ENCODE measurements around the gene NRDE2.

Gene NRDE2

DNA sequence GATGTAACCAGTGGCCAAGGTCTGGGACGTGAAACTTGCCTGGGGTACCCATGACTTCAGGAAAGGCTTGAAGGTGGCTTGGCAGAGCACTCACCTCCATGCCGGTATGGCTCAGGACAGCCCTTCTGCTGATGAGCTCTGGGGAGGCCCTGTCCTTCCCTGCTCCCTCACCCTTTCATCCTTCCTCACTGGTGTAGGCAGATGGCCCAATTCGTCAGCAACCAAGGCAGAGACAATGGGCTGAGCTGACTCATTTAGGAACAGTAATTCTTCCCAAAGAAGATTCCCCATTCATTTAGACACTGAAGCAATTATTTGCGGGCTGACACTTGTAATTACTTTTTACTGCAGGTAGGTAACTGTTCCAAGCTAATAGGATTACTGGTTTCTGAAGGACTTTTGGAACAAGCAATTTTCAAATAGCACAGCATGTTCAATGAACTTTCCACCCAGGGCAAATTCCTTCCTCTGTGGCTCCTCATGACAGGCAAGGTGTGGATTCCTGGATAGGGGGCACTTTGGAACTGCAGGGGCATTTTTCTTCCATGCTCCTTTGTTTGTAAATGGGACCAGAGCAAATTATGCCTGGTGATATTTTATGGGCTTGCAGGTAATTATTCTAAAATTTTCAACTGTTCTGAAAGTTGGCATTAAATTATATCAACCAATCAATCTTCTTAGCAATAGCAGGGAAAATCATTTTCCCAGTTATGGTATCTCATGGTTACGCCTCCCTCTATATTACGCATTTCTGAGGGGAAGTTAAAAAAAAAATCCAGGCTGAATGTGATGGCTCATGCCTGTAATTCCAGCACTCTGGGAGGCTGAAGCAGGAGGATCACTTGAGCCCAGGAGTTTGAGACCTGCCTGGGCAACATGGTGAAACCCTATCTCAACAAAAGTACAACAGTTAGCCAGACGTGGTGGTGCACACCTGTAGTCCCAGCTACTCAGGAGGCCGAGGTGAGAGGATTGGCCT, 24.1 kb upstream of the NRDE2 start:
- H3K27me3 ChIP-seq (ENCODE audit: insufficient read depth, low read depth) = no peaks in the 10 kb centered on the region
- H3K4me2 ChIP-seq = no peak overlapping the region
- no peak overlapping the region for H2AFZ ChIP-seq (ENCODE audit: low read depth)
- no peaks in the 10 kb centered on the region for H4K20me1 ChIP-seq (ENCODE audit: insufficient read depth)
- no peaks in the 10 kb centered on the region for H3K36me3 ChIP-seq (ENCODE audit: insufficient read depth)
- no peak overlapping the region for H3K4me3 ChIP-seq (IDR thresholded peaks at IDR 0.05; ENCODE audit: insufficient read depth, low read depth, low read length)
- no peaks in the 10 kb centered on the region for H3K79me2 ChIP-seq (ENCODE audit: insufficient read depth, low read depth)
- TF ChIP-seq, protein P1, sequence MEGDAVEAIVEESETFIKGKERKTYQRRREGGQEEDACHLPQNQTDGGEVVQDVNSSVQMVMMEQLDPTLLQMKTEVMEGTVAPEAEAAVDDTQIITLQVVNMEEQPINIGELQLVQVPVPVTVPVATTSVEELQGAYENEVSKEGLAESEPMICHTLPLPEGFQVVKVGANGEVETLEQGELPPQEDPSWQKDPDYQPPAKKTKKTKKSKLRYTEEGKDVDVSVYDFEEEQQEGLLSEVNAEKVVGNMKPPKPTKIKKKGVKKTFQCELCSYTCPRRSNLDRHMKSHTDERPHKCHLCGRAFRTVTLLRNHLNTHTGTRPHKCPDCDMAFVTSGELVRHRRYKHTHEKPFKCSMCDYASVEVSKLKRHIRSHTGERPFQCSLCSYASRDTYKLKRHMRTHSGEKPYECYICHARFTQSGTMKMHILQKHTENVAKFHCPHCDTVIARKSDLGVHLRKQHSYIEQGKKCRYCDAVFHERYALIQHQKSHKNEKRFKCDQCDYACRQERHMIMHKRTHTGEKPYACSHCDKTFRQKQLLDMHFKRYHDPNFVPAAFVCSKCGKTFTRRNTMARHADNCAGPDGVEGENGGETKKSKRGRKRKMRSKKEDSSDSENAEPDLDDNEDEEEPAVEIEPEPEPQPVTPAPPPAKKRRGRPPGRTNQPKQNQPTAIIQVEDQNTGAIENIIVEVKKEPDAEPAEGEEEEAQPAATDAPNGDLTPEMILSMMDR (conservative IDR thresholded peaks at IDR 0.05; ENCODE audit: low read depth, low read length) = no peak
- no peaks in the 10 kb centered on the region for H3K4me1 ChIP-seq (ENCODE audit: low read depth, poor library complexity, severe bottlenecking)
- no peak overlapping the region for H3K9ac ChIP-seq
- H3K27ac ChIP-seq = no peak overlapping the region

GRCh38 chr14:90354551-90355298, 23.0 kb upstream of the NRDE2 start:
- Histone ChIP-seq H3K79me2 (ENCODE audit: insufficient read depth, low read depth) (no peaks in the 10 kb centered on the region), H3K27me3 (ENCODE audit: insufficient read depth, low read depth) (no peaks in the 10 kb centered on the region), H3K9ac (no peak overlapping the region), H3K36me3 (ENCODE audit: insufficient read depth) (no peaks in the 10 kb centered on the region), H3K4me3 (IDR thresholded peaks at IDR 0.05; ENCODE audit: insufficient read depth, low read depth, low read length) (no peak overlapping the region), H3K4me1 (ENCODE audit: low read depth, poor library complexity, severe bottlenecking) (no peaks in the 10 kb centered on the region), H3K27ac (no peak overlapping the region), H3K4me2 (no peak overlapping the region), H2AFZ (ENCODE audit: low read depth) (no peak overlapping the region), H4K20me1 (ENCODE audit: insufficient read depth) (no peaks in the 10 kb centered on the region)
- TF ChIP-seq, protein P1 (conservative IDR thresholded peaks at IDR 0.05; ENCODE audit: low read depth, low read length) = no peak

DNA sequence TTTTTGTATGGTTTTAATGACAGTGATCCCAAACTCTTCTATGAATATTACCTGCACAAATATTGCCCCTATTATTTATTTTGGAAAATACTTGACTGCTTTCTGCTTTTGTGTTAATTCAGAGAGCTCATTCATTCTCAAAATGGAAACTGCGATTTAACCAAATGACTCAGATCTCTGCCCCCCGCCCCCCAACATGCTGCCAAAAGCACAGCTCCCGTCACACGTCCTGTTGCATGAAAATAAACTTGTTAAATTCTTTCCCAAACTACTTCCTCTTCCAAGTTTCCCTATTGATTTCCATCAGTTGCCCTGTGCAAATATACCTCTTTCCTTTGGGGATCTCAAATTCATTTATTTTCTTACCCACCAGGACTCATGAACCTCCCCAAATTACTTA, 18.0 kb upstream of the NRDE2 start:
- no peaks in the 10 kb centered on the region for H3K36me3 ChIP-seq (ENCODE audit: insufficient read depth)
- H3K9ac ChIP-seq = no peak overlapping the region
- TF ChIP-seq, protein P1 (conservative IDR thresholded peaks at IDR 0.05; ENCODE audit: low read depth, low read length) = no peak
- no peak overlapping the region for H3K27ac ChIP-seq
- H4K20me1 ChIP-seq (ENCODE audit: insufficient read depth) = no peaks in the 10 kb centered on the region
- H2AFZ ChIP-seq (ENCODE audit: low read depth) = no peak overlapping the region
- no peaks in the 10 kb centered on the region for H3K79me2 ChIP-seq (ENCODE audit: insufficient read depth, low read depth)
- no peak overlapping the region for H3K4me2 ChIP-seq
- no peaks in the 10 kb centered on the region for H3K27me3 ChIP-seq (ENCODE audit: insufficient read depth, low read depth)
- peaks cover 25% of the 10 kb centered on the region for H3K4me1 ChIP-seq (ENCODE audit: low read depth, poor library complexity, severe bottlenecking)
- H3K4me3 ChIP-seq (IDR thresholded peaks at IDR 0.05; ENCODE audit: insufficient read depth, low read depth, low read length) = no peak overlapping the region

DNA sequence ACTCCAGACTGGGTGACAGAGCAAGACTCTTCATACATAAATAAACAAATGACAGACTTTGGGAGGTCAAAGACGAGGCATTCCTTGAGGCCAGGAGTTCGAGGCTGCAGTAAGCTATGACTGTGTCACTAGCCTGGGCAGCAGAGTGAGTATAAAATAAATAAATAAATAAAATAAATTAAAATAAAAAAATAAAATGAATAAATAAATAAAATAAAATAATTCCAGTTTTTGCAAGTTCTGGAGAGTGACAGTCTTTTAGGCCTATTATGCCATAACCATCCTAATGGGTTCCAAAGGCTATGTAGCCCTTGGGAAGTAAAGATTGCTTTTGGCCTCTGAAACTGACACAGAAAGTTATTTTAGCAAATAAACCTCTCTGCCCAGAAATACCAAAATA, 16.5 kb upstream of the NRDE2 start:
- H3K4me2 ChIP-seq = no peak overlapping the region
- no peaks in the 10 kb centered on the region for H3K36me3 ChIP-seq (ENCODE audit: insufficient read depth)
- H2AFZ ChIP-seq (ENCODE audit: low read depth) = no peak overlapping the region
- no peak overlapping the region for H3K27ac ChIP-seq
- TF ChIP-seq, protein P1 (conservative IDR thresholded peaks at IDR 0.05; ENCODE audit: low read depth, low read length) = no peak
- no peak overlapping the region for H3K4me3 ChIP-seq (IDR thresholded peaks at IDR 0.05; ENCODE audit: insufficient read depth, low read depth, low read length)
- no peaks in the 10 kb centered on the region for H3K79me2 ChIP-seq (ENCODE audit: insufficient read depth, low read depth)
- H3K4me1 ChIP-seq (ENCODE audit: low read depth, poor library complexity, severe bottlenecking) = peaks cover 30% of the 10 kb centered on the region
- H4K20me1 ChIP-seq (ENCODE audit: insufficient read depth) = no peaks in the 10 kb centered on the region
- H3K9ac ChIP-seq = no peak overlapping the region
- no peaks in the 10 kb centered on the region for H3K27me3 ChIP-seq (ENCODE audit: insufficient read depth, low read depth)

All from KMS-11 (cell line).